ENCODE data around the gene STAT1. TPM values are rescaled to one million over a fixed set of nuclear protein-coding genes. Genes with fewer than 3 reads are reported as not detected.

Gene STAT1
- total and polyA plus RNA-seq, 10 of the 15 experiments (the other 5 are each of a cell fraction or from before 2014, with no cell fraction given), result 81.8 to 398 (median 307) TPM

DNA sequence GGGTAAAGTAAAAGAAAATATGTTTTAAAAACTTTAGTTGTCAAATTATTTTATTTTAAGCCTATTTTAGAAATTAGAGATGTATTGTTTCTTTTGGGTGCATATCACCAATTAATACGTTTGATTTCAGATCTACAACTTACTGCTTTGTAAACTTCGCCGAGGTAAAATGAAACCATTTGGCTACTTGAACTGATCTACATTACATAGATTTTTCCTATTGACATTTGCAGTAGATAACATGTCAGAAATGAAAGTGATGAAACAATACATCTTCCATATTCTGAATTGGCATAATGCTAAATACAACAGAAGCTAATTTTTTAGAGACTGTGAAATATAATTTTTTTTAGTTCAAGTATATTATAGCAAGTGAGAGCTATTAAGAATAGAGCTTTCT is 93.9 kb downstream of the STAT1 start (continued):
- TF ChIP-seq, protein P1, sequence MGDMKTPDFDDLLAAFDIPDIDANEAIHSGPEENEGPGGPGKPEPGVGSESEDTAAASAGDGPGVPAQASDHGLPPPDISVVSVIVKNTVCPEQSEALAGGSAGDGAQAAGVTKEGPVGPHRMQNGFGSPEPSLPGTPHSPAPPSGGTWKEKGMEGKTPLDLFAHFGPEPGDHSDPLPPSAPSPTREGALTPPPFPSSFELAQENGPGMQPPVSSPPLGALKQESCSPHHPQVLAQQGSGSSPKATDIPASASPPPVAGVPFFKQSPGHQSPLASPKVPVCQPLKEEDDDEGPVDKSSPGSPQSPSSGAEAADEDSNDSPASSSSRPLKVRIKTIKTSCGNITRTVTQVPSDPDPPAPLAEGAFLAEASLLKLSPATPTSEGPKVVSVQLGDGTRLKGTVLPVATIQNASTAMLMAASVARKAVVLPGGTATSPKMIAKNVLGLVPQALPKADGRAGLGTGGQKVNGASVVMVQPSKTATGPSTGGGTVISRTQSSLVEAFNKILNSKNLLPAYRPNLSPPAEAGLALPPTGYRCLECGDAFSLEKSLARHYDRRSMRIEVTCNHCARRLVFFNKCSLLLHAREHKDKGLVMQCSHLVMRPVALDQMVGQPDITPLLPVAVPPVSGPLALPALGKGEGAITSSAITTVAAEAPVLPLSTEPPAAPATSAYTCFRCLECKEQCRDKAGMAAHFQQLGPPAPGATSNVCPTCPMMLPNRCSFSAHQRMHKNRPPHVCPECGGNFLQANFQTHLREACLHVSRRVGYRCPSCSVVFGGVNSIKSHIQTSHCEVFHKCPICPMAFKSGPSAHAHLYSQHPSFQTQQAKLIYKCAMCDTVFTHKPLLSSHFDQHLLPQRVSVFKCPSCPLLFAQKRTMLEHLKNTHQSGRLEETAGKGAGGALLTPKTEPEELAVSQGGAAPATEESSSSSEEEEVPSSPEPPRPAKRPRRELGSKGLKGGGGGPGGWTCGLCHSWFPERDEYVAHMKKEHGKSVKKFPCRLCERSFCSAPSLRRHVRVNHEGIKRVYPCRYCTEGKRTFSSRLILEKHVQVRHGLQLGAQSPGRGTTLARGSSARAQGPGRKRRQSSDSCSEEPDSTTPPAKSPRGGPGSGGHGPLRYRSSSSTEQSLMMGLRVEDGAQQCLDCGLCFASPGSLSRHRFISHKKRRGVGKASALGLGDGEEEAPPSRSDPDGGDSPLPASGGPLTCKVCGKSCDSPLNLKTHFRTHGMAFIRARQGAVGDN (IDR thresholded peaks at IDR 0.05), result no peak
- TF ChIP-seq RCOR1 (conservative IDR thresholded peaks at IDR 0.05; ENCODE audit: low read depth, low read length) (no peak), TCF7 (IDR thresholded peaks at IDR 0.05; ENCODE audit: borderline replicate concordance) (no peak), SREBF1 (IDR thresholded peaks at IDR 0.05; ENCODE audit: low read length) (no peak), NFYB (IDR thresholded peaks at IDR 0.05; ENCODE audit: insufficient read depth, low read depth, low read length) (no peak), SRF (IDR thresholded peaks at IDR 0.05; ENCODE audit: low read depth in 2 of 2, low read length in 2 of 2) (no peak), IKZF2 (IDR thresholded peaks at IDR 0.05) (no peak), SREBF2 (IDR thresholded peaks at IDR 0.05; ENCODE audit: low read length) (no peak)
- TF ChIP-seq, protein P2, sequence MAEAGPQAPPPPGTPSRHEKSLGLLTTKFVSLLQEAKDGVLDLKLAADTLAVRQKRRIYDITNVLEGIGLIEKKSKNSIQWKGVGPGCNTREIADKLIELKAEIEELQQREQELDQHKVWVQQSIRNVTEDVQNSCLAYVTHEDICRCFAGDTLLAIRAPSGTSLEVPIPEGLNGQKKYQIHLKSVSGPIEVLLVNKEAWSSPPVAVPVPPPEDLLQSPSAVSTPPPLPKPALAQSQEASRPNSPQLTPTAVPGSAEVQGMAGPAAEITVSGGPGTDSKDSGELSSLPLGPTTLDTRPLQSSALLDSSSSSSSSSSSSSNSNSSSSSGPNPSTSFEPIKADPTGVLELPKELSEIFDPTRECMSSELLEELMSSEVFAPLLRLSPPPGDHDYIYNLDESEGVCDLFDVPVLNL (IDR thresholded peaks at IDR 0.05; ENCODE audit: low read depth, low read length), result no peak
- TF ChIP-seq, protein P3, sequence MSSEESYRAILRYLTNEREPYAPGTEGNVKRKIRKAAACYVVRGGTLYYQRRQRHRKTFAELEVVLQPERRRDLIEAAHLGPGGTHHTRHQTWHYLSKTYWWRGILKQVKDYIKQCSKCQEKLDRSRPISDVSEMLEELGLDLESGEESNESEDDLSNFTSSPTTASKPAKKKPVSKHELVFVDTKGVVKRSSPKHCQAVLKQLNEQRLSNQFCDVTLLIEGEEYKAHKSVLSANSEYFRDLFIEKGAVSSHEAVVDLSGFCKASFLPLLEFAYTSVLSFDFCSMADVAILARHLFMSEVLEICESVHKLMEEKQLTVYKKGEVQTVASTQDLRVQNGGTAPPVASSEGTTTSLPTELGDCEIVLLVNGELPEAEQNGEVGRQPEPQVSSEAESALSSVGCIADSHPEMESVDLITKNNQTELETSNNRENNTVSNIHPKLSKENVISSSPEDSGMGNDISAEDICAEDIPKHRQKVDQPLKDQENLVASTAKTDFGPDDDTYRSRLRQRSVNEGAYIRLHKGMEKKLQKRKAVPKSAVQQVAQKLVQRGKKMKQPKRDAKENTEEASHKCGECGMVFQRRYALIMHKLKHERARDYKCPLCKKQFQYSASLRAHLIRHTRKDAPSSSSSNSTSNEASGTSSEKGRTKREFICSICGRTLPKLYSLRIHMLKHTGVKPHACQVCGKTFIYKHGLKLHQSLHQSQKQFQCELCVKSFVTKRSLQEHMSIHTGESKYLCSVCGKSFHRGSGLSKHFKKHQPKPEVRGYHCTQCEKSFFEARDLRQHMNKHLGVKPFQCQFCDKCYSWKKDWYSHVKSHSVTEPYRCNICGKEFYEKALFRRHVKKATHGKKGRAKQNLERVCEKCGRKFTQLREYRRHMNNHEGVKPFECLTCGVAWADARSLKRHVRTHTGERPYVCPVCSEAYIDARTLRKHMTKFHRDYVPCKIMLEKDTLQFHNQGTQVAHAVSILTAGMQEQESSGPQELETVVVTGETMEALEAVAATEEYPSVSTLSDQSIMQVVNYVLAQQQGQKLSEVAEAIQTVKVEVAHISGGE (CRISPR knock-in tag; IDR thresholded peaks at IDR 0.05), result no peak

Other genes starting within 250 kb of the STAT1 start
- 96.2 and 109 TPM in 2 replicates for gene GLS, start 133.3 kb downstream of the STAT1 start, total RNA-seq (2014; rRNA removed)
- gene GLS, start 133.3 kb downstream of the STAT1 start, total RNA-seq (2014; rRNA removed; fragmentation: Illumina TruSeq; extraction: Trizol), result 107 and 109 TPM in 2 replicates
- gene GLS, start 133.3 kb downstream of the STAT1 start, total RNA-seq (2021), result 121 and 129 TPM in 2 replicates
- 145 and 191 TPM in 2 replicates for gene GLS, start 133.3 kb downstream of the STAT1 start, polyA plus RNA-seq (2011; rRNA removed)
- gene GLS, start 133.3 kb downstream of the STAT1 start, polyA plus RNA-seq (2014; fragmentation: Illumina TruSeq; extraction: Trizol), result 73.6 and 96.1 TPM in 2 replicates
- gene GLS, start 133.3 kb downstream of the STAT1 start, polyA plus RNA-seq (2014; fragmentation: Nextera tagmentation; extraction: Ambion mirVana), result 10 to 100 TPM; 23.7 to 30.5 TPM
- gene GLS, start 133.3 kb downstream of the STAT1 start, polyA plus RNA-seq (2014; rRNA removed), result 55.8 and 68.0 TPM in 2 replicates
- gene GLS, start 133.3 kb downstream of the STAT1 start, polyA plus RNA-seq (2016; fragmentation: Nextera tagmentation; extraction: Ambion mirVana), result 10 to 100 TPM; 15.7 to 48.8 TPM
- gene STAT4, start 136.8 kb upstream of the STAT1 start, total RNA-seq (2014; rRNA removed), result 6.7 and 8.3 TPM in 2 replicates
- 9.3 and 11.2 TPM in 2 replicates for gene STAT4, start 136.8 kb upstream of the STAT1 start, total RNA-seq (2014; rRNA removed; fragmentation: Illumina TruSeq; extraction: Trizol)
- gene STAT4, start 136.8 kb upstream of the STAT1 start, total RNA-seq (2021), result 5.7 and 6.9 TPM in 2 replicates
- gene STAT4, start 136.8 kb upstream of the STAT1 start, polyA plus RNA-seq (2011; rRNA removed), result 4.9 and 6.0 TPM in 2 replicates
- 9.3 TPM in 2 replicates for gene STAT4, start 136.8 kb upstream of the STAT1 start, polyA plus RNA-seq (2014; fragmentation: Illumina TruSeq; extraction: Trizol)
- 1 to 10 TPM; 3.1 to 4.4 TPM for gene STAT4, start 136.8 kb upstream of the STAT1 start, polyA plus RNA-seq (2014; fragmentation: Nextera tagmentation; extraction: Ambion mirVana)
- 5.7 and 7.5 TPM in 2 replicates for gene STAT4, start 136.8 kb upstream of the STAT1 start, polyA plus RNA-seq (2014; rRNA removed)
- gene STAT4, start 136.8 kb upstream of the STAT1 start, polyA plus RNA-seq (2016; fragmentation: Nextera tagmentation; extraction: Ambion mirVana), result 1 to 10 TPM; 7.3 to 7.9 TPM
- gene MYO1B, start 231.2 kb upstream of the STAT1 start, total RNA-seq (2014; rRNA removed), result 3.0 and 3.2 TPM in 2 replicates
- 3.5 and 4.2 TPM in 2 replicates for gene MYO1B, start 231.2 kb upstream of the STAT1 start, total RNA-seq (2014; rRNA removed; fragmentation: Illumina TruSeq; extraction: Trizol)
- gene MYO1B, start 231.2 kb upstream of the STAT1 start, total RNA-seq (2021), result 2.2 and 3.6 TPM in 2 replicates
- 0.10 TPM in 2 replicates for gene MYO1B, start 231.2 kb upstream of the STAT1 start, polyA plus RNA-seq (2011; rRNA removed)
- 2.8 and 4.2 TPM in 2 replicates for gene MYO1B, start 231.2 kb upstream of the STAT1 start, polyA plus RNA-seq (2014; fragmentation: Illumina TruSeq; extraction: Trizol)
- under 1 TPM; 0.40 to 0.57 TPM for gene MYO1B, start 231.2 kb upstream of the STAT1 start, polyA plus RNA-seq (2014; fragmentation: Nextera tagmentation; extraction: Ambion mirVana)
- 1.3 and 1.4 TPM in 2 replicates for gene MYO1B, start 231.2 kb upstream of the STAT1 start, polyA plus RNA-seq (2014; rRNA removed)
- gene MYO1B, start 231.2 kb upstream of the STAT1 start, polyA plus RNA-seq (2016; fragmentation: Nextera tagmentation; extraction: Ambion mirVana), result 1 to 10 TPM; 1.2 to 1.8 TPM

Measured in GM12878 (cell line).